HepG2 (cell line): Measurements from ENCODE around the gene PSAP. TPM values are rescaled to one million over a fixed set of nuclear protein-coding genes. Genes with fewer than 3 reads are reported as not detected.

Experiments
- ATAC-seq: fragments of 200-7000 bp; cut with Tn5 transposase; 3 replicates; pipeline ENCODE4 v1.9.1; 2020; ENCODE audit warnings: mild to moderate bottlenecking, moderate library complexity
- BruUV-seq: library from RNA; stranded (reverse); fragments of 400-500 nt; replicated peaks from 2 replicates; lab custom pipeline; 2021; lab: Mats Ljungman, UMichigan
- CTCF ChIA-PET: fragments of 300-600 bp; formaldehyde crosslinking; extraction: SDS; loops from one replicate; lab custom pipeline; 2021; ENCODE audit warnings: low total read pairs, inconsistent platforms, low intra/inter-chr PET ratio; lab: Yijun Ruan, JAX
- POLR2A ChIA-PET: fragments of 350-600 bp; sonication (Branson Sonifier 250); formaldehyde crosslinking; loops from one replicate; lab custom pipeline; 2020; ENCODE audit warnings: antibody characterized with exemption, inconsistent platforms; lab: Yijun Ruan, JAX
- DNase-seq: peaks from one replicate; pipeline ENCODE4 v3.0.0-alpha.2; 2015; ENCODE audit warnings: low spot score
- FAIRE-seq: peaks from 3 replicates; lab custom pipeline; 2011; peaks lifted over from hg19 to GRCh38; lab: Jason Lieb, UNC
- H2AFZ ChIP-seq: one replicate; pipeline ENCODE4 v1.6.1; 2011; ENCODE audit warnings: low read length, inconsistent platforms
- H3K27ac ChIP-seq: fragments of 300-600 bp; 3 replicates; pipeline ENCODE4 v1.8.0; 2011; ENCODE audit warnings: mixed run types, mild to moderate bottlenecking, mixed read lengths, low read length, inconsistent platforms; ENCODE audit not compliant: insufficient read depth; ENCODE audit errors: extremely low read length
- H3K27me3 ChIP-seq, 2 experiments: fragments of 200-600 bp in 1 of 2; 2 replicates in 1 of 2; 3 replicates in 1 of 2; pipeline versions ENCODE4 v1.6.0 to v1.8.0; 2011; ENCODE audit warnings: low read length in 2 of 2, mild to moderate bottlenecking in 2 of 2, moderate library complexity in 2 of 2, inconsistent platforms in 1 of 2; ENCODE audit not compliant: insufficient read depth in 2 of 2, control insufficient read depth in 1 of 2
- H3K36me3 ChIP-seq, 2 experiments: fragments of 200-600 bp in 1 of 2; replicated peaks in 1 of 2; 2 replicates in 1 of 2; 3 replicates in 1 of 2; pipeline versions ENCODE4 v1.5.1 to v1.8.0; 2011; ENCODE audit warnings: low read length in 2 of 2, inconsistent platforms in 1 of 2; ENCODE audit not compliant: insufficient read depth in 2 of 2, control insufficient read depth in 1 of 2
- H3K4me1 ChIP-seq: 2 replicates; pipeline ENCODE4 v1.5.1; 2012; ENCODE audit warnings: low read length, inconsistent platforms; ENCODE audit not compliant: insufficient read depth
- H3K4me2 ChIP-seq: 2 replicates; pipeline ENCODE4 v1.6.0; 2011; ENCODE audit warnings: low read depth, low read length, inconsistent platforms
- H3K4me3 ChIP-seq, 3 experiments: fragments of 200-600 bp in 1 of 3; sonication (generic), shearing (Covaris generic) in 1 of 3; replicated peaks in 1 of 3; 2 replicates each; pipeline ENCODE4 v1.5.1; 2011 to 2016; ENCODE audit warnings: low read length in 3 of 3, inconsistent platforms in 2 of 3, low read depth in 2 of 3, mild to moderate bottlenecking in 2 of 3, control low read depth in 1 of 3, mixed read lengths in 1 of 3; ENCODE audit not compliant: insufficient read depth in 1 of 3
- H3K79me2 ChIP-seq: one replicate; pipeline ENCODE4 v1.6.1; 2011; ENCODE audit warnings: low read length, inconsistent platforms; ENCODE audit not compliant: insufficient read depth
- H3K9ac ChIP-seq: 2 replicates; pipeline ENCODE4 v1.6.0; 2011; ENCODE audit warnings: mild to moderate bottlenecking, low read depth, low read length, inconsistent platforms; ENCODE audit not compliant: insufficient read depth
- H3K9me3 ChIP-seq: 2 replicates; pipeline ENCODE4 v1.5.1; 2012; ENCODE audit warnings: mild to moderate bottlenecking, low read length
- H4K20me1 ChIP-seq: 2 replicates; pipeline ENCODE4 v1.6.0; 2011; ENCODE audit warnings: inconsistent platforms, mild to moderate bottlenecking, low read length, moderate library complexity; ENCODE audit not compliant: insufficient read depth
- CBX1 ChIP-seq: IDR thresholded peaks from one replicate; pipeline ENCODE4 v1.6.1; 2016; ENCODE audit warnings: antibody characterized with exemption, low read depth
- E2F5 ChIP-seq: sonication (generic); formaldehyde crosslinking; conservative IDR thresholded peaks from 2 replicates; pipeline ENCODE4 v1.4.0; 2020; ENCODE audit warnings: missing genetic modification reagents
- HIC2 ChIP-seq: sonication (generic); formaldehyde crosslinking; IDR thresholded peaks from 2 replicates; pipeline ENCODE4 v1.9.0; 2022; ENCODE audit warnings: low read depth, missing genetic modification reagents
- HOXD1 ChIP-seq: sonication (generic); formaldehyde crosslinking; IDR thresholded peaks from 2 replicates; pipeline ENCODE4 v1.5.0; 2020; ENCODE audit warnings: missing genetic modification reagents
- KIAA2018 ChIP-seq: sonication (generic); formaldehyde crosslinking; IDR thresholded peaks from 2 replicates; pipeline ENCODE4 v1.5.0; 2020; ENCODE audit warnings: mild to moderate bottlenecking, missing genetic modification reagents, borderline replicate concordance
- WGBS: methylation state at CpG from one replicate; pipeline ENCODE4 v1.1.6; 2017; ENCODE audit warnings: low lambda C conversion rate; 5-methylcytosine and 5-hydroxymethylcytosine counted together
- in situ Hi-C: cut with HindIII; loops from 2 replicates; pipeline ENCODE4 v1.10.0; 2017; ENCODE audit warnings: low pct_unique_long_range_greater_than_20kb; ENCODE audit not compliant: extremely low pct_ligation_motif_present
- intact Hi-C: fragments of 100-400 bp; cut with micrococcal nuclease; formaldehyde crosslinking; loops from one replicate; pipeline ENCODE4 v1.10.0; 2022; ENCODE audit not compliant: unreplicated experiment
- polyA plus RNA-seq, 8 experiments: library from polyadenylated mRNA; depleted of rRNA in 3 of 8; stranded (reverse) in 7 of 8; unstranded in 1 of 8; fragments of >200 nt; fragmentation: Illumina TruSeq in 4 of 8; extraction: Trizol in 4 of 8; gene quantifications; 2 replicates each; pipeline versions ENCODE4 v1.2.1 to v1.2.3, GENCODE V29; 2011 to 2016; ENCODE audit warnings: low read depth in 4 of 8, missing spikeins in 1 of 8, mixed read lengths in 1 of 8; ENCODE audit not compliant: insufficient read depth in 1 of 8
- total RNA-seq, 5 experiments: library from RNA; depleted of rRNA; stranded (reverse); fragments of >200 nt; fragmentation: Illumina TruSeq; extraction: Trizol; gene quantifications; 2 replicates each; pipeline ENCODE4 v1.2.3, GENCODE V29; 2016; ENCODE audit warnings: low read depth in 1 of 5
- TF ChIP-seq, protein P1 (sequence below), 2 experiments: sonication (generic) in 1 of 2; formaldehyde crosslinking in 1 of 2; IDR thresholded peaks; 2 replicates each; pipeline versions ENCODE4 v1.4.0 to v1.6.1; 2016 to 2020; ENCODE audit warnings: borderline replicate concordance in 1 of 2, low read depth in 1 of 2, mild to moderate bottlenecking in 1 of 2, missing genetic modification reagents in 1 of 2

PSAP gene
- total and polyA plus RNA-seq, 2 of the 13 experiments (the other 11 are each of a cell fraction or from before 2014, with no cell fraction given), result 323 to 643 TPM

DNA sequence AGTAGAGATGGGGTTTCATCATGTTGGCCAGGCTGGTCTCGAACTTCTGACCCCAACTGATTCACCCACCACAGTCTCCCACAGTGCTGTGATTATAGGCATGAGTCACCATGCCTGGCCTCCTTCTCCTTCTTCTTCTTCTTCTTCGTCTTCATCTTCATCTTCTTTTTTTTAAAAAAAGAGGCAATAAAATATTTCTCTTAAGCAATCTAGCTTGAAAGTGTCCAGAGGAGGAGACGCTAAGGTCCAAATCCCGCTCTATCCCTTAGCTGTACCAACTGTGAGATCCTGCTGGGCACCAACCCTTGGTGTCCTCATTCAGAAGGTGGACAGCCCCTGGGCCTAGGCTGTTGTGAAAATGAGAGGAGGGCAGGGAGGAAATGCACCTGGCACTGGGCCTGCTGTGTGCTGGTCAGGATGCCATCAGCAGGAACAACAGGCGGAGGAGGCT lies 13.9 kb upstream of the PSAP start (continued):
- TF ChIP-seq KIAA2018 (CRISPR knock-in tag), result no peak
- TF ChIP-seq HOXD1 (CRISPR knock-in tag), result no peak

DNA sequence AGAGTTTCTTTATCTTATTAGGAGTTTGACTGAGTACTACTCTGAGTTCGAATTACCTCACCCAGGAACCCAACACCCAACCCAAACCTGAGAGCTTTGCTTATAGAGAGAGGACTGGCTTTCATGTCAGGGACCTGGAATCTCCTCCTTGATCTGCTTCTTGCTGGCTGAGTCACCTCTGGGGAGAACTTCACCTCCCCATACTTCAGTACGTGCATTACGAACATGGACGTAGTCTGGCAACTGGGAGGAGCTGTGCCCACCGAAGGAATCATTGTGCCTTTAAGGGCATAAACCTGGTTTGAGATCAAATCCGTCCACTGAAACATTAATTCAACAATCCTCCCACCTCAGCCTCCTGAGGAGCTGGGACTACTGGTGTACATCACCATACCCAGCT lies 12.2 kb upstream of the PSAP start:
- Histone ChIP-seq H4K20me1 (no peaks in the 10 kb centered on the region), H3K36me3 (no peaks in the 10 kb centered on the region), H3K9ac (no peak overlapping the region), H2AFZ (no peak overlapping the region), H3K9me3 (no peaks in the 10 kb centered on the region), H3K4me1 (peaks cover 40% of the 10 kb centered on the region), H3K27me3 (no peaks in the 10 kb centered on the region; a peak in 1 of 5 replicates), H3K4me3 (no peak overlapping the region), H3K27ac (no peak overlapping the region), H3K4me2 (no peak overlapping the region), H3K79me2 (no peaks in the 10 kb centered on the region)
- in situ Hi-C loops (no loop called here), intact Hi-C loops (no loop called here)
- CTCF ChIA-PET, result no interaction called here
- POLR2A ChIA-PET, result interaction anchor here (5.0 kb wide), 1 partner anchor 13 kb away, joined by 74 read pairs; the partner anchor contains the start of gene PSAP
- no TSS peak for BruUV-seq
- 29% methylated on average over 6 of the region's 6 CpGs for WGBS
- no peak for ATAC-seq
- DNase-seq, result no peak
- FAIRE-seq, result no peak
- TF ChIP-seq, protein P1, sequence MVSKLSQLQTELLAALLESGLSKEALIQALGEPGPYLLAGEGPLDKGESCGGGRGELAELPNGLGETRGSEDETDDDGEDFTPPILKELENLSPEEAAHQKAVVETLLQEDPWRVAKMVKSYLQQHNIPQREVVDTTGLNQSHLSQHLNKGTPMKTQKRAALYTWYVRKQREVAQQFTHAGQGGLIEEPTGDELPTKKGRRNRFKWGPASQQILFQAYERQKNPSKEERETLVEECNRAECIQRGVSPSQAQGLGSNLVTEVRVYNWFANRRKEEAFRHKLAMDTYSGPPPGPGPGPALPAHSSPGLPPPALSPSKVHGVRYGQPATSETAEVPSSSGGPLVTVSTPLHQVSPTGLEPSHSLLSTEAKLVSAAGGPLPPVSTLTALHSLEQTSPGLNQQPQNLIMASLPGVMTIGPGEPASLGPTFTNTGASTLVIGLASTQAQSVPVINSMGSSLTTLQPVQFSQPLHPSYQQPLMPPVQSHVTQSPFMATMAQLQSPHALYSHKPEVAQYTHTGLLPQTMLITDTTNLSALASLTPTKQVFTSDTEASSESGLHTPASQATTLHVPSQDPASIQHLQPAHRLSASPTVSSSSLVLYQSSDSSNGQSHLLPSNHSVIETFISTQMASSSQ (IDR thresholded peaks at IDR 0.05; ENCODE audit: low read depth), result no peak
- TF ChIP-seq, protein P1 (CRISPR knock-in tag; IDR thresholded peaks at IDR 0.05; ENCODE audit: borderline replicate concordance), result no peak
- no peak for TF ChIP-seq CBX1
- no peak for TF ChIP-seq HIC2
- TF ChIP-seq E2F5, result no peak
